Measurements from ENCODE around the gene NCKAP5.

- TF ChIP-seq POLR2A (IDR thresholded peaks at IDR 0.05), result no peak
- no peak for TF ChIP-seq POLR2AphosphoS5 (IDR thresholded peaks at IDR 0.05)
- no peak for TF ChIP-seq CTCF (IDR thresholded peaks at IDR 0.05)
These were observed 589.4 kb downstream of the NCKAP5 start for GRCh38 chr2:132978840-132979239.

Data from upper lobe of left lung (tissue), 4 donors.